ENCODE measurements around the gene L2HGDH.
"Not testable (repeated sequence)": the region's sequence is repeated elsewhere in the genome, so short reads cannot be mapped to it uniquely, and the experiment has no call there.

Gene L2HGDH

DNA sequence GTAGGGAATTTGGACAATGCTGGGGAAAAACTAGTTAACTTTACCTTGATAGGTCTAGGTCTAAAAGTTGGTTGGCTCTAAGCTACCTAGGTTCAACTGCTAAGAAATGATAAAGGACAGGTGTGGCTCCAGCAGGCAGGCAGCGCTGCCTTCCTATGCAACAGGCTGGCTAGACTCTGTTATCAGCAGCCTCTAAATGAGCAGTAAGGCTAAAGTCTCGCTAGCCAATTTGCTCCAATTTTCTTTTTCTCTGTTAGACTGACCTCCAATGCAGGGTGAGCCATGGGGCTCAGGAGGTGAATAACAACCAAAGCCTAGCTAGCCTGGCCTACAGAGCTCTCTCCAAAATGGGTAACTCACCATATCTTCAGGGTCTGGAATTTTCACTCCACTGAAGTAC is 26.6 kb upstream of the L2HGDH start:
- DNase-seq: no peak

DNA sequence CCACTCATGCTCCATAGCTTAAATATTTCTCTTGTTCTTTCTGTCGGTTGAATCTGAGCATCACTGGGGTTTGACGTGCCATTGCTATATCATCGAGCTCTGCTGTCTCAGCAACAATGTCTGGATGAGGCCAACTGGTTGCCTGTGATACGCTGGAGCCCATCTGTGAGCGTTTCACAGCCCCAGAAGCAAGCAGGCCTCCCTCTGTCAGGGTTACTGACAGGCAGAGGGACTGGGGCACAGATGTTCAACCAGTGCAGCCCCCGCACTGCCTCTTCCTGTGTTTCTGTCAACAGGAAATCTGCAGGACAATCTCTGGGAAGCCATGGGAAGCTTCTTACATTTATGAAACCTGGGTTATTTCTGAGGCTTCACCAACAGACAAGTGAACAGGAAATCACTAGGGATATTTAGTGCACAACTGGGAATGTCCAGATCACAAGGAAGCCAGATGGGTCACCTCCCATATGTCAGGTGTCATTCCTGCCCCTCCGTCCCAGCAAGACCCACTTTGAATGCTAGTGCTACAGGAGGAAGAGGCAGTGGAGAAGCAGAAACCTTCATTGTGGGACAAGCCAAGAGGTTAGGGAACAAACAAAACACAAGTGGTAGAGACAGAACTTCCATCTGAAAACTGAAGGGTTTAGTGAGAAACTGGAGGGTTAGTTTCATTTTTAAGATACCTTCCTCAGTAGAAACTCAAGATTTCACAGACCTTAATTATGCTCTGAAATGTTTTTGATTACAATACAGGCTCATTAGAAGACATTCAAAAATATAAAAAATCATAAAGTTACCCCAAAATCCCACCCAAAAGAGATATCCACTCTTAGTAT is 24.2 kb upstream of the L2HGDH start:
- no peak for DNase-seq

DNA sequence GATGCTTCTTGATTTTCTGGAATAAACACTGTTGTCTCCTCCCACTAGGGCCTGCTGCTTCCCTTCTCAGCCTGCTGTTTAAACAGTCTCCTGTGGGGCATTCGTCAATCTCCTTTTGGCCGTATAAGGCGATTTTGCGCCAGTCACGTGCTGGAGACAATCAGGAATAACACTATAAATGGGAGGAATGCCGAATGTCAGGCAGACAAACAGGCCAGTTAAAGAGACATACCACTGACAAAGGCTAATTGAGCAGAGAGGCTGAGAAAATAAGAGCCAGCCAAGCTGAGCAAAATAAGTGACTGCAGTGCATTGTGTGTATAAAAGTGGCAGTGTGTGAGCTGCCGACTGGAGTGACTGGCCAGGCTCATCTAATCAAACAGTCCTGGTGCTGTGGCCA is 23.4 kb upstream of the L2HGDH start:
- DNase-seq: peak; percentile 88

DNA sequence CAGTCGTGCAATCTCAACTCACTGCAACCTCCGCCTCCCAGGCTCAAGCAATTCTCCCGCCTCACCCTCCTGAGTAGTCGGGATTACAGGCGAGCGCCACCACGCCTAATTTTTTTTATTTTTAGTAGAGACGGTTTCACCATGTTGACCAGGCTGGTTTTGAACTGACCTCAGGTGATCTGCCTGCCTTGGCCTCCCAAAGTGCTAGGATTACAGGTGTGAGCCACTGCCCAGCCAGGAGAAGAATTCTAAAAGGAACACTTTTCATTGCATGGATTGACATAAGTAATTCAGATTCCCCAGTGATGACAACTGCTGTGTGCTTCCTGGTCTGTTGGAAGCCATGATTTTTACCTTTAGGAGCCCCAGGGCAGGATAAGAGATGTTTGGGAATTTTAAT is 22.2 kb upstream of the L2HGDH start:
- DNase-seq: no peak

GRCh38 chr14:50333014-50333509 is 21.0 kb upstream of the L2HGDH start:
- no peak for DNase-seq

- no peak for DNase-seq
These were observed 19.6 kb upstream of the L2HGDH start for GRCh38 chr14:50331596-50331995.

DNA sequence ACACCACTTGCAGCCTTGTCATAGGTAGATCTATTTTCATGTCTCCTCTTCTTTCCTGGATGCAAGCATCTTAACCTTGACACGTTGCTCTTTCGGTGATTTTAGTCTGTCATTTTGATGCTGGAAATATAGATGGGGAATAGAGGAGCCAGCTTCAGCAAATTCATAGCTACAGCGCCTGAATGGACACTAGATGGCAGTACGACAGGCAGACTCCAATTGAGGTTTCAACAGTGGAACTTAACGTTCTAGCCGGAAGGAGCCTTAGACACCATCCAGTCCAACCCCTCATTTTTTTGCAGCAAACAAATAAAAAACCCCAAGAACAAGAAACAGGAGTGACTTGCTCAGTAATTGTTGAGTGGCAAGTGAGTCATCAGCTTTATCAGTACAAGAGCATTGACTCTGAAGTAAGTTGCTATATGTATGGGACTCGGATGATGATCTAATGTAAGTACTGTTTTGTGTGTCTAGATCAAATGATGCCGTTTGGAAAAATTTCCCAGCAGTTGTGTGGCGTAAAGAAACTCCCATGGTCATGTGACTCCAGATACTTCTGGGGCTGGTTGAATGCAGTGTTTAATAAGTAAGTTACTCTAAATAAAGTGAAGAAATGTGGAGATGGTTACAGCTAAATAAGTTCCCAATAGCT is 9.1 kb upstream of the L2HGDH start:
- DNase-seq: peak; percentile 88

DNA sequence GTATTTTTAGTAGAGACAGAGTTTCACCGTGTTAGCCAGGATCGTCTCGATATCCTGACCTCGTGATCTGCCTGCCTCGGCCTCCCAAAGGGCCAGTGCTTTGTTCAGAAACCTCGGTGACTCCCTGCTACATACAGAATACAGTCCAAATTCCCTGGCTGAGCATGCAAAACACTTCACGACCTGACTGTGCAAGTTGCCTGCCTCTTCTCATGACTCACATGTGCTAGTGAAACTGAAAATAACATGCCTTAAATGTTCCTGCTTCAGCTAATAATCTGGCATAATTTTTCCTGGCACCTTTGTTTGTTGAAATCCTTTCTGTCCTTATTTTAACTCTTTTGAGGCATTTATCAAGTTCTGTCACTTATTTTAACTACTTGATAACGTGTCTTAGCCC is 8.3 kb upstream of the L2HGDH start:
- no peak for DNase-seq

- DNase-seq: no peak
These were observed 7.7 kb upstream of the L2HGDH start for GRCh38 chr14:50319721-50320120.

DNA sequence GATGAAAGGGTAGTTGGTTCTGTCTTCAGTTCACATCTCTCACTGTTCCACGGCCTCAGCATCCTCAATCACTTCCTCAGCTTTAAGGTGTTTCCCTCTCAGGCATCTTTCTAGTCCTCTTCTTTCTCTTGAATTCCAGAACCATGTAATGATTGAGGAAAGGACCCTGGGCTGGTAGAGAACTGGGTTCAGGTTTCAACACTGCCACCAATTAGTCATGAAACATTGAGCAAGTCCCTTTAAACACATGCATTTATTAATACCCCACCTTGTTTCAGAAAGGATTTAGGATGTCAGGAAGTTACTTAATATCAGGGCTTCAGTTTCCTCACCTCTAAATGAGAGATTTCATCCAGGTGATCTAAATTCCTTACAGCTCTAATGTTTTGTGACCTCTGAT is 7.3 kb upstream of the L2HGDH start:
- no peak for DNase-seq

DNA sequence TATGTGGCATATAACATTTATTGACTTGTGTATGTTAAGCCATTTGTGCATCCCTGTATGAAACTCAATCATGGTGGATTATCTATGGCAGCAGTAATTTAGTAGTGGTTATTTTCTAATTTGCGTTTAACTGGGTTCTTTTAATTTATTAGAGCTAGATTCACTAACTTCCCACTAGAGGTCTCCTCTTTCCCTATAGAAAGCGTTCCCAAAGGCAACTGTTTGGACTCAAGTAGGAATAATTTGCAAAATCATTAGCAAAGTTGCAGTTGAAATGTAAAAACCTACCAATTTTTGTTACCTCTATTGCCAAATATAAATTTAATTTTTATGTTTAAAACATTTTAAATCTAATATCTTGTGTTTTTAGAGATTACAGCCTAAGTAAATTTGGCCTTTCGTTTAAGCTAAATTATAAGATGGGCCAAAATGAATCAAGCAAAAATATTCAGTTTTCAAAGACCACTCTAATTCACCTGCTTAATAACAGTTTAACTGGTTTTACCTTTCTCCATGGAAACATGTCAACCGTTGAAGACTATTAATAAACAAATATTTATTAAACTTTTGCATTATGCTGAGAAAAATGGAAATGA is 6.1 kb upstream of the L2HGDH start:
- DNase-seq: peak; percentile 23

DNA sequence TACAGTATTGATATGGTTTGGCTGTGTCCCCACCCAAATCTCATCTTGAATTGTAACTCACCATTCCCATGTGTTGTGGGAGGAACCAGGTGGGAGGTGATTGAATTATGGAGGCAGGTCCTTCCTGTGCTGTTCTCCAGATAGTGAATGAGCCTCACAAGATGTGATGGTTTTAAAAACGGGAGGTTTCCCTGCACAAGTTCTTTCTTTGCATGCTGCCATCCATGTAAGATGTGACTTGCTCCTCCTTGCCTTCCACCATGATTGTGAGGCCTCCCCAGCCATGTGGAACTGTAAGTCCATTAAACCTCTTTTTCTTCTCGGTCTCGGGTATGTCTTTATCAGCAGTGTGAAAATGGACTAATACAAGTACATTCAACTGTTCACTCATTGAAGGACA is 2.1 kb upstream of the L2HGDH start:
- not testable (repeated sequence) for DNase-seq

GRCh38 chr14:50312734-50313054 is 665 bp upstream of the L2HGDH start:
- peak; percentile 40 for DNase-seq

DNA sequence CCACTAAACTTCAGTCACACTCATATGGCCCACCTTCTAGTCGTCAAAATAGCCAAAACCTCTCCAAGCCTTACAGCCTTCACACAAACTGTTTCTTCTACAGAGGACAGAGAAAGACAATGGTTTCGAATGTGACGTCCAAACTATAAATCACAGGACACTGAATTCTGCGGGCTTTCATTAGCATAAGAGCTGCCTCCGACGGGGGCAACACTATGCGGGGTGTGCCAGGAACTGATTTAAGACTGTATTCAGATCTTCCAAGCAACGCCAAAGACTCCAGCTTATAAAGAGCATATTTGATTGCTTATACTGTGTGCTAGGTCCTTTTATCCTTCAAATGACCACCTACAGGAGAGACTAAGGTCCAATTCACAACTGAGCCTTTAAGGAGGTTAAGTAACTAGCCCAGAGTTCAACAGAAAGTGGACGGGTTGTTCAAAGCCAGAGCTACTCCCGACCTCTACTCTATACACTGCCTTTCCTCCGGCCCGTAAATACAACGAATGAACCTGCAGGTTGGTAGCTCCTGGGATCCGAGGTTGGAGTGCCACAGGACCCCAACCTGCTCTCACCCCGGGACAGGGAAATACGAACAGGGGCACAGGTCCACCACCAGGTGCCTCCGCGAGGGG is 575 bp downstream of the L2HGDH start:
- DNase-seq: no peak

DNA sequence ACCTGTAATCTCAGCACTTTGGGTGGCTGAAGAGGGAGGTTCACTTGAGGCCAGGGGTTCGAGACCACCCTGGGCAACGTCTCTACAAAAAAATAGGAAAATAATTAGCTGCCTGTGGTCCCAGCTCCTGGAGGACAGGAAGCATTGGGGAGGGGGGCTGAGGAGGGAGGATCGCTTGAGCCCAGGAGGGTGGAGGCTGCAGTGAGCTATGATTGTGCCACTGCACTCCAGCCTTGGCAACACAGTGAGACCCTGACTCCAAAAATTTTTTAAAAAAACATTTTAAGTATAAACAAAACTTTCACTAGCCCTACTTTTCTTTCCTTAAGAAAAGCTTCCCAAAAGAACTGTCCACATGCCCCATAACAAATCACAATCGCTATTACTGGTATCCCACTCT is 1.6 kb downstream of the L2HGDH start:
- DNase-seq: no peak

GRCh38 chr14:50308363-50308915 is 3.6 kb downstream of the L2HGDH start:
- DNase-seq: no peak

DNA sequence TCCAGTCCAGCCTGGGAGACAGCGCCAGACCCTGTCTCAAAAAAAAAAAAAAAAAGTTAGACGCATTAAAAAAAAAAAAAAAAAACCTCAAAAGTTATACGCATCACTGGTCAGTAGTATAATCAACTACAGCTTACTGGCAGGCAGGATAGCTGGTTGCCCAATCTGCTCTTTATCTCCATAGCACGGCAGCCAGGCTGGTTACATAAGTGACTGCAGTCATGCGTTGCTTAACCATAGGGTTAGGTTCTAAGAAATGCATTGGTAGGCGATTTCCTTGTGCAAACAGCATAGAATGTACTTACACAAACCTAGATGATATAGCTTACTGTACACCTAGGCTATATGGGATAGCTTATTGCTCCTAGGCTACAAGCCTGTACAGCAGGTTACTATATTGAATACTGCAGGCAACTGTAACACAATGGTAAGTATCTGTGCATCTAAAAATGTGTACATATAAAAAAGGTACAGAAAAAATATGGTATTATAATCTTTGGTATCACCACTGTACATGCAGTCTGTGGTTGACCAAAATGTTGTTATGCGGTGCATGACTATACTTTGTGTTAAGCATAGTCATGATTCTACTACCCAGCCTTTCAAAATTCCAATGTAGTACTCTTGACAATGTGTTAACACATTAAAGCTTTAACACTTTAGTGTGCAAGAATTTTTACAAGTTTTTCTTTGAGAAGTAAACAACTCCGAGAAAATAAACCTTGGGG is 8.1 kb downstream of the L2HGDH start:
- no peak for DNase-seq

DNA sequence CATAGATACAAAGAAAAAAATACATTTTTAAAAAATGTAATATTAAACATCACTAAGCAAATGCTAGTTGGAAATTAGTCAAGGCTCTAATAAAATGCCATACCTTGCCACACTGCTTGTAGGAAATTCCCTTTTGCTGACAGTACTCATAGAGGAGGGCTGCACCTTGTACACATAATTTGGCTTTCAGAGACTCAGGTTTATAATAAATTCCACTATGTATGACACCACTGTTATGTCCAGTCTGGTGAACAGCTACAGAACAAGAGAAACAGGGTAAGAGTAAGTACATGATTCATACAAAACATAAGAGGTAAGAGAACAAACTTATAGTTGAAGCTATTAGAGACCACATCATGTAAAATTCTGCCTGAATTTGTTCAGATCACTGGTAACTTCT is 10.1 kb downstream of the L2HGDH start:
- DNase-seq: no peak

- DNase-seq: no peak
These were observed 12.4 kb downstream of the L2HGDH start for GRCh38 chr14:50299585-50299984.

DNA sequence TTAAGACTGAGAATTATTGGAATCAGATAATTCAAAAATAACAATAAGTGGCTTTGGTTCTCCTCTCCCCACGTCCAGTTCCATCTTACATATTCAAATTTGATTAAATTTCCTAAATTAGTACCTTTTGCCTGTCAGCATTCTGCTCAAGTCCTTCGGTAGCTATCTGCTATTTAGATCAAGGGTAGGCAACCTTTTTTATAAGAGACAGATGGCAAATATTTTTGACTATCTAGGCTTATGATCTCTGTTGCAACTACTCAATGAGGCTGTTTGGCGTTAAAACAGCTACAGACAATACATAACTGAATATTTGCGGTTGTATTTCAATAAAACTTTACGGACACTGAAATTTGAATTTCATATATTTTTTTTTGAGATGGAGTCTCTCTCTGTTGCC is 21.7 kb downstream of the L2HGDH start:
- DNase-seq: no peak

DNA sequence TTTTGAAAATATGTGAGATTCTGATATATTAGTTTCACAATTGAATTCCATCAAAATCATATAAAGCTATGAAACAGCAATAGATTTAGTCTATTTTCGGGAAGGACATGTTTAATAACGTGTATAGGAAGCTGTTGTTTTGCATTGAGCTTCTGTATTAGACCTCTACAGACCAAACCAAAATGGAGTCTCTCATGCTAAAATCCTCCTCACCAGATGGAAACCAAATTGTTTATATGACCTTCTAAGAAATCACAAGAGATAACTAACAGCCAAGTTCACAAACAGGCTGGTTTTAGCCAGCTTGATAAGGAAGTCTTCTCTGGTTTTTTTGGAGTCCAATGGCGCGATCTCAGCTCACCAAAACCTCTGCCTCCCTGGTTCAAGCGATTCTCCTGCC is 23.9 kb downstream of the L2HGDH start:
- no peak for DNase-seq

- no peak for DNase-seq
These were observed 26.2 kb downstream of the L2HGDH start for GRCh38 chr14:50285861-50286260.

DNA sequence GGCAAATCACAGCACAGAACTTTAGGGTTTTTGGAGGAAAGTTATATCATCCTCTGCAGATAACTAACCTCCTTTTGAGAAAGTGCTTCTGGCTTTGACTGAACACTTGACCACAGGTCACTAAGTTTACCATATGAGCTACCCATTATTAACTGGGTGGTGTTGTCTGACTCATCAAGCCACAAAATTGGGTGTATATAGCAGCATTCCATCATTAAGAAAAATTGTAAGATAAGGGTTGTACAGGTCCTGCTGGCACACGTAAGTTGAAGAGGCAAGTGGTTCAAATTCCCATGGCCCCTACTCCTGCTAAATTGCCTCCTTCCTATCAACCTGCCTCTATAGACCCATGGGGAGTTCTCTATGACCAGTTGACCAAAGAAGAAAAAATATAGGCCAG is 39.5 kb downstream of the L2HGDH start:
- no peak for DNase-seq
